NCI-H146 treated with DMSO at 0.1 percent for 48 hours (cell line): ENCODE data around the gene RHBDL3.

Source experiments
- DNase-seq: peaks from one replicate; lab custom pipeline; 2025; ENCODE audit not compliant: unreplicated experiment; lab: John Stamatoyannopoulos, UW

The RHBDL3 gene

DNA sequence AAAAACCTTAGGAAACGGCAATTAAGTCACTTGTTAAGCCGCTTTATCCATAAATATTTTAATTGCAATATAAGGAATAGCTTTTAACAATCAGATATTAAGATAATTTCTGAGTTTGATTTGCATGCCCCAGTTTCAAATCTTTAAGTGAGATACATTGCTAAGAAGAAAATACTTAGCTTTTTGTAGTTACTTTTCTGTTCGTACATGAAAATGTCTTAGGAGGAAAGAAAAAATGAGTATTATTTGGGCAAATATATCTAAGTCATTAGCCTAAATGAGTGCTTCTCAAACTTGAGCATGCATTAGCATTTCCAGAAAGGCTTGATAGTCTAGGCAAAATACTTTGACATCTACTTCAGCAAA, 90.7 kb downstream of the RHBDL3 start:
- DNase-seq, result no peak

DNA sequence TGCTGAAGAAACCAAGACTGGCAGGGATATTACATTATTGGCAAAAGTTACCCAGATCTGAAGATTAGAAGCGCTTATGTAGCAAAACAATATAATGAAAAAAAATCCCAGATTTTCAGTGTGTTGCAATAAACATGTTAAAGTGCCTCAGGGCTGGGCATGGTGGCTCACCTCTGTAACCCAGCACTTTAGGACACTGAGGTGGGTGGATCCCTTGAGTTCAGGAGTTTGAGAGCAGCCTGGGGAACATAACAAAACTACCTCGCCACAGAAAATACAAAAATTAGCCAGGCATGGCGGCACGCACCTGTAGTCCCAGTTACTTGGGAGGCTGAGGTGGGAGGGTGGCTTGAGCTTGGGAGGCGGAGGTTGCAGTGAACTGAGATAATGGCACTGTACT, 91.1 kb downstream of the RHBDL3 start:
- DNase-seq, result no peak

DNA sequence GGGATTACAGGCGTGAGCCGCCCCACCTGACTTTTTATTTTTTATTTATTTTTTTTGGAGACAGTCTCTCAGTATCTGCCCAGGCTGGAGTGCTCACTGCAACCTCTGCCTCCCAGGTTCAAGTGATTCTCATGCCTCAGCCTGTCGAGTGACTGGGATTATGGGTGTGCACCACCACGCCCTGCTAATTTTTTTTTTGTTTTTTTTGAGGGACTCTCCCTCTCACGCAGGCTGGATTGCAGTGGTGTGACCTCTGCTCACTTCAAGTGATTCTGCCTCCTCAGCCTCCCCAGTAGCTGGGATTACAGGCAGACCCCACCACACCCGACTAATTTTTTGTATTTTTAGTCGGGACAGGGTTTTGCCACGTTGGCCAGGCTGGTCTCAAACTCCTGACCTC, 92.0 kb downstream of the RHBDL3 start:
- DNase-seq, result no peak

DNA sequence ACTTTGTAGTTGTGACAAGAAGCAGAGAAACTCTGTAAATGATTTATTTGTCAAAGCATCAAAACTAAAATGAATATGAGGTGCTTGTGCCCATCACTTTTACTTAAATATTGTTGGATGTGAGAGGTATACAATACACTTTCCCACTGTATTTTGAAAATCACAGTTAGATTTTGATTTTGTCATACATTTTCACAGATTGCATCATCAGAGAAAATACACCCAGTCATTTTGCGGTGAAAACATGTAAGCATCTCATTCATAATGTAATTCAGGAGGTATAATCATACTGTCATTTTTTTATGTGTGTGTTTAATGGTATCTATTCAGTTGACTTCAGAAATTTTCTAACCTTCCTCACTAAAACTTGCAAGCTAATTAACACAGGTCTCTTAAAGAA, 95.6 kb downstream of the RHBDL3 start:
- DNase-seq, result no peak

DNA sequence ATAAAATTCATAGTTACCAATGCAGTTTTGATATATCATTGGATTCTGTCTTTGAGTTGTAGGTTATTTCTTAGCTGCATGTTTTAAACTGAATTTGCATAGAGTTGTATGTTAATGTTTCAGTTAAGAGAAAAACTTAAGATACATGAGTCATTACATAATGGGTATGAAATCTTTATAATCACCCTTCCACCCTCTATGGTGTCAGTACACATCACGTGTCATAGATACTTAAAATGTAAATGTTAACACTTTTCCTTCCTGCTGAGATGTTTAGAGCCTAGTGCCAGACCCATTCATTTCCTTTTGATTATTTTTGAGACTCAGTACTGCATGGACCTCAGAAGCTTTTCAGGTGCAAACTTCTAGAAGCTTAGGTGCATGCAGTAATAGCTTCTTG, 104.8 kb downstream of the RHBDL3 start:
- no peak for DNase-seq
